Keratinocyte (primary cell): Measurements from ENCODE around the gene HOXB6. TPM values are rescaled to one million over a fixed set of nuclear protein-coding genes. Genes with fewer than 3 reads are reported as not detected.

Source experiments
- DNase-seq: peaks from one replicate; pipeline ENCODE4 v3.0.0-alpha.2; 2011; ENCODE audit warnings: low read depth, missing footprints, low spot score
- FAIRE-seq: peaks from 2 replicates; lab custom pipeline; 2011; peaks lifted over from hg19 to GRCh38; lab: Jason Lieb, UNC
- H2AFZ ChIP-seq: 2 replicates; pipeline ENCODE4 v1.6.0; 2012; ENCODE audit warnings: low read length, control low read depth, inconsistent platforms; ENCODE audit not compliant: control insufficient read depth
- H3K27ac ChIP-seq: 2 replicates; pipeline ENCODE4 v1.5.1; 2011; ENCODE audit warnings: low read length; ENCODE audit not compliant: control insufficient read depth, insufficient read depth
- H3K27me3 ChIP-seq: 3 replicates; pipeline ENCODE4 v1.6.0; 2011; ENCODE audit warnings: low read length; ENCODE audit not compliant: control insufficient read depth, insufficient read depth; ENCODE audit errors: extremely low read depth
- H3K36me3 ChIP-seq, 2 experiments: 2 replicates in 1 of 2; 3 replicates in 1 of 2; pipeline ENCODE4 v1.5.1; 2011; ENCODE audit warnings: low read length in 2 of 2, mild to moderate bottlenecking in 1 of 2; ENCODE audit not compliant: control insufficient read depth in 2 of 2, insufficient read depth in 2 of 2; ENCODE audit errors: extremely low read depth in 1 of 2
- H3K4me1 ChIP-seq: 3 replicates; pipeline ENCODE4 v1.5.1; 2011; ENCODE audit warnings: low read length; ENCODE audit not compliant: control insufficient read depth, insufficient read depth; ENCODE audit errors: extremely low read depth
- H3K4me2 ChIP-seq: 3 replicates; pipeline ENCODE4 v1.6.0; 2011; ENCODE audit warnings: low read depth, low read length; ENCODE audit not compliant: control insufficient read depth, insufficient read depth; ENCODE audit errors: extremely low read depth
- H3K4me3 ChIP-seq, 3 experiments: fragments of 200-600 bp in 1 of 3; sonication (generic) in 1 of 3; 2 replicates in 2 of 3; 3 replicates in 1 of 3; pipeline ENCODE4 v1.5.1; 2011 to 2016; ENCODE audit warnings: low read length in 3 of 3, mild to moderate bottlenecking in 3 of 3, control low read depth in 2 of 3, inconsistent platforms in 1 of 3, low read depth in 1 of 3, mixed read lengths in 1 of 3, mixed run types in 1 of 3, moderate library complexity in 1 of 3; ENCODE audit not compliant: control insufficient read depth in 2 of 3, insufficient read depth in 2 of 3; ENCODE audit errors: extremely low read depth in 1 of 3
- H3K79me2 ChIP-seq: 2 replicates; pipeline ENCODE4 v1.6.0; 2012; ENCODE audit warnings: low read length; ENCODE audit not compliant: control insufficient read depth, insufficient read depth
- H3K9ac ChIP-seq: 3 replicates; pipeline ENCODE4 v1.6.0; 2011; ENCODE audit warnings: low read length; ENCODE audit not compliant: control insufficient read depth, insufficient read depth; ENCODE audit errors: extremely low read depth
- H3K9me1 ChIP-seq: 3 replicates; pipeline ENCODE4 v1.6.0; 2011; ENCODE audit warnings: low read length; ENCODE audit not compliant: control insufficient read depth, insufficient read depth; ENCODE audit errors: extremely low read depth
- H3K9me3 ChIP-seq: 2 replicates; pipeline ENCODE4 v1.5.1; 2012; ENCODE audit warnings: low read depth, low read length; ENCODE audit not compliant: control insufficient read depth
- H4K20me1 ChIP-seq: 3 replicates; pipeline ENCODE4 v1.6.0; 2011; ENCODE audit warnings: low read length; ENCODE audit not compliant: control insufficient read depth, insufficient read depth; ENCODE audit errors: extremely low read depth
- CTCF ChIP-seq, 3 experiments: IDR thresholded peaks in 1 of 3; conservative IDR thresholded peaks in 1 of 3; optimal IDR thresholded peaks in 1 of 3; 2 replicates in 2 of 3; 3 replicates in 1 of 3; pipeline versions ENCODE3 to v1.5.1; 2011; ENCODE audit warnings: low read length in 3 of 3, mild to moderate bottlenecking in 3 of 3, moderate library complexity in 2 of 3, control low read depth in 1 of 3, inconsistent platforms in 1 of 3; ENCODE audit not compliant: insufficient read depth in 2 of 3; ENCODE audit errors: extremely low read depth in 1 of 3
- EZH2 ChIP-seq: IDR thresholded peaks from one replicate; pipeline ENCODE4 v1.6.1; 2012; ENCODE audit warnings: inconsistent platforms, mild to moderate bottlenecking, low read length, moderate library complexity
- dilution Hi-C: fragments of 300-500 bp; cut with MboI; formaldehyde crosslinking; loops from one replicate; pipeline ENCODE4 v1.7.0; 2020; ENCODE audit warnings: low sequenced_read_pairs; ENCODE audit not compliant: extremely low pct_ligation_motif_present
- polyA plus RNA-seq, 5 experiments: library from polyadenylated mRNA; depleted of rRNA in 3 of 5; stranded (reverse) in 3 of 5; stranded (forward) in 1 of 5; unstranded in 1 of 5; fragments of >200 nt; gene quantifications; 1 replicate in 1 of 5; 2 replicates in 3 of 5; 3 replicates in 1 of 5; pipeline versions ENCODE4 v1.2.1 to v1.2.3, GENCODE V29; 2011 to 2012; ENCODE audit warnings: missing spikeins in 2 of 5, low read depth in 1 of 5, low replicate concordance in 1 of 5

Gene HOXB6
- polyA plus RNA-seq, 1 donor (not counting 4 experiments of a cell fraction or from before 2014, with no cell fraction given), result 0.62 TPM

GRCh38 chr17:48588074-48588415 is 16.7 kb downstream of the HOXB6 start:
- H3K9ac ChIP-seq, result no peak overlapping the region
- no peaks in the 10 kb centered on the region for H3K9me1 ChIP-seq
- peaks cover 59% of the 10 kb centered on the region for H3K27me3 ChIP-seq
- no peaks in the 10 kb centered on the region for H3K36me3 ChIP-seq
- no peaks in the 10 kb centered on the region for H4K20me1 ChIP-seq
- H2AFZ ChIP-seq, result no peak overlapping the region
- peaks cover 12% of the 10 kb centered on the region for H3K4me1 ChIP-seq
- no peak overlapping the region for H3K4me2 ChIP-seq
- H3K9me3 ChIP-seq, result no peaks in the 10 kb centered on the region
- FAIRE-seq (no peak), DNase-seq (no peak)
- no peak overlapping the region for H3K4me3 ChIP-seq
- dilution Hi-C loops, result no loop called here
- H3K27ac ChIP-seq, result no peak overlapping the region
- TF ChIP-seq CTCF (optimal IDR thresholded peaks at IDR 0.05 in 1 of 3, IDR thresholded peaks at IDR 0.05 in 1 of 3, conservative IDR thresholded peaks at IDR 0.05 in 1 of 3; ENCODE audit: extremely low read depth in 1 of 3, insufficient read depth in 2 of 3, low read length in 3 of 3) (no peak), EZH2 (no peak)
- H3K79me2 ChIP-seq, result no peaks in the 10 kb centered on the region

- H3K36me3 ChIP-seq, result no peaks in the 10 kb centered on the region
- DNase-seq (no peak), FAIRE-seq (no peak)
- H3K27me3 ChIP-seq, result peaks cover 59% of the 10 kb centered on the region
- H3K4me2 ChIP-seq, result no peak overlapping the region
- H3K9ac ChIP-seq, result no peak overlapping the region
- no peak overlapping the region for H2AFZ ChIP-seq
- no peaks in the 10 kb centered on the region for H4K20me1 ChIP-seq
- H3K9me3 ChIP-seq, result no peaks in the 10 kb centered on the region
- peaks cover 9% of the 10 kb centered on the region for H3K4me1 ChIP-seq
- no peak overlapping the region for H3K27ac ChIP-seq
- H3K9me1 ChIP-seq, result no peaks in the 10 kb centered on the region
- TF ChIP-seq CTCF (optimal IDR thresholded peaks at IDR 0.05 in 1 of 3, IDR thresholded peaks at IDR 0.05 in 1 of 3, conservative IDR thresholded peaks at IDR 0.05 in 1 of 3; ENCODE audit: extremely low read depth in 1 of 3, insufficient read depth in 2 of 3, low read length in 3 of 3) (no peak), EZH2 (no peak)
- H3K4me3 ChIP-seq, result no peak overlapping the region
- no peaks in the 10 kb centered on the region for H3K79me2 ChIP-seq
- dilution Hi-C loops, result no loop called here
These were observed 17.3 kb downstream of the HOXB6 start for GRCh38 chr17:48587276-48588073.
